K562 (cell line): ENCODE results near the gene TMEM100. TPM values are rescaled to one million over a fixed set of nuclear protein-coding genes. Genes with fewer than 3 reads are reported as not detected.
A peak's percentile ranks its signal among the peaks of the same experiment; 100 is the strongest.

Experiments
- RAD21 ChIP-seq, 2 experiments: fragments of 250-450 bp in 1 of 2; fragments of 450-650 bp in 1 of 2; sonication (Bioruptor Pico) in 1 of 2; formaldehyde crosslinking in 1 of 2; IDR thresholded peaks in 1 of 2; conservative IDR thresholded peaks in 1 of 2; 2 replicates each; pipeline versions ENCODE4 v1.4.0 to v1.8.0; 2020 to 2022; ENCODE audit warnings: mild to moderate bottlenecking in 2 of 2, moderate library complexity in 1 of 2
- RCOR1 ChIP-seq, 2 experiments: IDR thresholded peaks; 2 replicates each; pipeline ENCODE4 v1.6.1; 2012; ENCODE audit warnings: low read depth in 2 of 2, low read length in 2 of 2, borderline replicate concordance in 1 of 2, improper control_type of control experiment in 1 of 2
- SAP30 ChIP-seq: fragments of 200-600 bp; sonication (generic); IDR thresholded peaks from 2 replicates; pipeline ENCODE4 v1.6.1; 2012; ENCODE audit warnings: borderline replicate concordance, low read depth, mild to moderate bottlenecking, moderate library complexity, low read length, control low read depth, inconsistent platforms; ENCODE audit not compliant: insufficient read depth, poor library complexity, severe bottlenecking
- TCF15 ChIP-seq: fragments of 250-450 bp; sonication (Bioruptor Pico); IDR thresholded peaks from 2 replicates; pipeline ENCODE4 v1.8.0; 2022; ENCODE audit warnings: moderate library complexity, mild to moderate bottlenecking, inconsistent platforms
- ZFX ChIP-seq: sonication (generic); formaldehyde crosslinking; IDR thresholded peaks from 2 replicates; pipeline ENCODE4 v1.8.0; 2022; ENCODE audit warnings: mild to moderate bottlenecking, missing genetic modification reagents, moderate library complexity
- polyA plus RNA-seq, 8 experiments: library from polyadenylated mRNA; depleted of rRNA in 4 of 8; stranded (reverse) in 5 of 8; unstranded in 3 of 8; fragments of >200 nt; fragmentation: Nextera tagmentation in 2 of 8; fragmentation: Illumina TruSeq in 1 of 8; extraction: Ambion mirVana in 2 of 8; extraction: Trizol in 1 of 8; gene quantifications; 2 replicates each; pipeline versions ENCODE4 v1.2.1 to v1.2.3, GENCODE V29; 2011 to 2014; ENCODE audit warnings: inconsistent platforms in 1 of 8, missing spikeins in 1 of 8
- total RNA-seq, 7 experiments: library from RNA; depleted of rRNA in 6 of 7; stranded (reverse); fragments of >200 nt in 6 of 7; fragmentation: Illumina TruSeq in 2 of 7; extraction: Trizol in 2 of 7; gene quantifications; 2 replicates each; pipeline versions ENCODE4 v1.2.1 to v1.2.3, GENCODE V29; 2011 to 2021; ENCODE audit warnings: low replicate concordance in 1 of 7
- TF ChIP-seq, protein P1 (sequence below), 2 experiments: fragments of 450-650 bp in 1 of 2; sonication (generic) in 1 of 2; formaldehyde crosslinking in 1 of 2; IDR thresholded peaks; 2 replicates each; pipeline versions ENCODE4 v1.7.1 to v1.9.0; 2016 to 2022; ENCODE audit warnings: inconsistent platforms in 1 of 2, mild to moderate bottlenecking in 1 of 2, missing genetic modification reagents in 1 of 2
- TF ChIP-seq, protein P2 (sequence below), 2 experiments: fragments of 450-650 bp in 1 of 2; IDR thresholded peaks; 2 replicates each; pipeline ENCODE4 v1.6.1; 2011 to 2017; ENCODE audit warnings: low read depth in 2 of 2, antibody characterized with exemption in 1 of 2, borderline replicate concordance in 1 of 2, low read length in 1 of 2, mild to moderate bottlenecking in 1 of 2, mixed read lengths in 1 of 2; ENCODE audit not compliant: control insufficient read depth in 1 of 2

Gene TMEM100
- total and polyA plus RNA-seq, 9 of the 15 experiments (the other 6 are each of a cell fraction or from before 2014, with no cell fraction given): 0.12 to 0.50 (median 0.19) TPM

- TF ChIP-seq, protein P1, sequence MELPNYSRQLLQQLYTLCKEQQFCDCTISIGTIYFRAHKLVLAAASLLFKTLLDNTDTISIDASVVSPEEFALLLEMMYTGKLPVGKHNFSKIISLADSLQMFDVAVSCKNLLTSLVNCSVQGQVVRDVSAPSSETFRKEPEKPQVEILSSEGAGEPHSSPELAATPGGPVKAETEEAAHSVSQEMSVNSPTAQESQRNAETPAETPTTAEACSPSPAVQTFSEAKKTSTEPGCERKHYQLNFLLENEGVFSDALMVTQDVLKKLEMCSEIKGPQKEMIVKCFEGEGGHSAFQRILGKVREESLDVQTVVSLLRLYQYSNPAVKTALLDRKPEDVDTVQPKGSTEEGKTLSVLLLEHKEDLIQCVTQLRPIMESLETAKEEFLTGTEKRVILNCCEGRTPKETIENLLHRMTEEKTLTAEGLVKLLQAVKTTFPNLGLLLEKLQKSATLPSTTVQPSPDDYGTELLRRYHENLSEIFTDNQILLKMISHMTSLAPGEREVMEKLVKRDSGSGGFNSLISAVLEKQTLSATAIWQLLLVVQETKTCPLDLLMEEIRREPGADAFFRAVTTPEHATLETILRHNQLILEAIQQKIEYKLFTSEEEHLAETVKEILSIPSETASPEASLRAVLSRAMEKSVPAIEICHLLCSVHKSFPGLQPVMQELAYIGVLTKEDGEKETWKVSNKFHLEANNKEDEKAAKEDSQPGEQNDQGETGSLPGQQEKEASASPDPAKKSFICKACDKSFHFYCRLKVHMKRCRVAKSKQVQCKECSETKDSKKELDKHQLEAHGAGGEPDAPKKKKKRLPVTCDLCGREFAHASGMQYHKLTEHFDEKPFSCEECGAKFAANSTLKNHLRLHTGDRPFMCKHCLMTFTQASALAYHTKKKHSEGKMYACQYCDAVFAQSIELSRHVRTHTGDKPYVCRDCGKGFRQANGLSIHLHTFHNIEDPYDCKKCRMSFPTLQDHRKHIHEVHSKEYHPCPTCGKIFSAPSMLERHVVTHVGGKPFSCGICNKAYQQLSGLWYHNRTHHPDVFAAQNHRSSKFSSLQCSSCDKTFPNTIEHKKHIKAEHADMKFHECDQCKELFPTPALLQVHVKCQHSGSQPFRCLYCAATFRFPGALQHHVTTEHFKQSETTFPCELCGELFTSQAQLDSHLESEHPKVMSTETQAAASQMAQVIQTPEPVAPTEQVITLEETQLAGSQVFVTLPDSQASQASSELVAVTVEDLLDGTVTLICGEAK (IDR thresholded peaks at IDR 0.05): peak; percentile 94
- TF ChIP-seq, protein P1 (CRISPR knock-in tag; IDR thresholded peaks at IDR 0.05): no peak
- TF ChIP-seq ZFX (CRISPR knock-in tag) (peak; percentile 97), TCF15 (CRISPR knock-in tag) (no peak), RCOR1 (IDR thresholded peaks at IDR 0.05; ENCODE audit: borderline replicate concordance in 1 of 2, low read depth in 2 of 2, low read length in 2 of 2) (peak in 1 of 2 experiments; percentile 76; a peak in 2 of 4 replicates), RAD21 (CRISPR knock-in tag; conservative IDR thresholded peaks at IDR 0.05 in 1 of 2, IDR thresholded peaks at IDR 0.05 in 1 of 2) (0 out of 4 replicates have a peak, but pooled peaks of 1 of the 2 experiments have one; percentile 15), SAP30 (no peak)
- TF ChIP-seq, protein P2, sequence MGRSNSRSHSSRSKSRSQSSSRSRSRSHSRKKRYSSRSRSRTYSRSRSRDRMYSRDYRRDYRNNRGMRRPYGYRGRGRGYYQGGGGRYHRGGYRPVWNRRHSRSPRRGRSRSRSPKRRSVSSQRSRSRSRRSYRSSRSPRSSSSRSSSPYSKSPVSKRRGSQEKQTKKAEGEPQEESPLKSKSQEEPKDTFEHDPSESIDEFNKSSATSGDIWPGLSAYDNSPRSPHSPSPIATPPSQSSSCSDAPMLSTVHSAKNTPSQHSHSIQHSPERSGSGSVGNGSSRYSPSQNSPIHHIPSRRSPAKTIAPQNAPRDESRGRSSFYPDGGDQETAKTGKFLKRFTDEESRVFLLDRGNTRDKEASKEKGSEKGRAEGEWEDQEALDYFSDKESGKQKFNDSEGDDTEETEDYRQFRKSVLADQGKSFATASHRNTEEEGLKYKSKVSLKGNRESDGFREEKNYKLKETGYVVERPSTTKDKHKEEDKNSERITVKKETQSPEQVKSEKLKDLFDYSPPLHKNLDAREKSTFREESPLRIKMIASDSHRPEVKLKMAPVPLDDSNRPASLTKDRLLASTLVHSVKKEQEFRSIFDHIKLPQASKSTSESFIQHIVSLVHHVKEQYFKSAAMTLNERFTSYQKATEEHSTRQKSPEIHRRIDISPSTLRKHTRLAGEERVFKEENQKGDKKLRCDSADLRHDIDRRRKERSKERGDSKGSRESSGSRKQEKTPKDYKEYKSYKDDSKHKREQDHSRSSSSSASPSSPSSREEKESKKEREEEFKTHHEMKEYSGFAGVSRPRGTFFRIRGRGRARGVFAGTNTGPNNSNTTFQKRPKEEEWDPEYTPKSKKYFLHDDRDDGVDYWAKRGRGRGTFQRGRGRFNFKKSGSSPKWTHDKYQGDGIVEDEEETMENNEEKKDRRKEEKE (IDR thresholded peaks at IDR 0.05; ENCODE audit: borderline replicate concordance in 1 of 2, control insufficient read depth in 1 of 2, low read depth in 2 of 2, low read length in 1 of 2): 0 out of 4 replicates have a peak, but pooled peaks of 1 of the 2 experiments have one; percentile 20
Observed at GRCh38 chr17:55750750-55751657, 28.3 kb upstream of the TMEM100 start, which contains the start of gene PCTP (continued).
